GM19239 (cell line): ENCODE data around the gene USP8.

Source experiments
- DNase-seq: peaks from one replicate; pipeline ENCODE4 v3.0.0; 2011; ENCODE audit warnings: low spot score; ENCODE audit not compliant: insufficient read length
- FAIRE-seq: peaks from 2 replicates; lab custom pipeline; 2011; peaks lifted over from hg19 to GRCh38; lab: Jason Lieb, UNC

Gene USP8

GRCh38 chr15:50523851-50524251 is 99.6 kb downstream of the USP8 start:
- DNase-seq, result no peak
- FAIRE-seq, result no peak

DNA sequence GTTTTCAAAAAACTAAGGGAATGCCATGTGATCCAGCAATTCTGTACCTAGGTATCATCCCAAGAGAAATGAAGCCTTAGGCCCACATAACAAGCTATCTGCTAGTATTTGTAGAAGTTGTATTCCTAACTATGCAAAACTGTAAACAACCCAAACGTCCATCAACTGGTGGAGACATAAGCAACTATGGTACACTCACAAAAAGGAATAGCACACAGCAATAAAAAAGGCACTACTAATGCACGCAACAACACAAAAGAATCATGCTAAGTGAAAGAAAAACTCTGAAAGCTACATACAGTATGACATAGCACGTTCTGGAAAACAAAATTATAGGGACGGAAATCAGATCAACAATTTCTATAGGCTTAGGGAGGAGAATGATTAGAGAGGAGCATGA is 107.0 kb downstream of the USP8 start:
- FAIRE-seq (no peak), DNase-seq (no peak)

GRCh38 chr15:50531766-50532165 is 107.6 kb downstream of the USP8 start:
- DNase-seq (no peak), FAIRE-seq (no peak)

- no peak for DNase-seq
- peak; percentile 33 for FAIRE-seq
These were observed 118.6 kb downstream of the USP8 start for GRCh38 chr15:50542887-50543210.

GRCh38 chr15:50543556-50543955 is 119.4 kb downstream of the USP8 start:
- no peak for FAIRE-seq
- DNase-seq, result no peak

GRCh38 chr15:50544368-50544767 is 120.2 kb downstream of the USP8 start:
- no peak for FAIRE-seq

GRCh38 chr15:50546566-50546965 is 122.4 kb downstream of the USP8 start, which contains the start of gene USP50:
Gene USP50, minus strand, starts transcription at chr15:50546666. Its CDS starts 141 bp downstream, at chr15:50546525.
- FAIRE-seq (no peak), DNase-seq (no peak)

More at GRCh38 chr15:50544368-50544767, 120.2 kb downstream of the USP8 start:
- no peak for DNase-seq

GRCh38 chr15:50549326-50549725 is 125.1 kb downstream of the USP8 start:
- DNase-seq (no peak), FAIRE-seq (no peak)

- FAIRE-seq, result no peak
- DNase-seq, result no peak
These were observed 128.0 kb downstream of the USP8 start for GRCh38 chr15:50552238-50552637.

GRCh38 chr15:50556642-50557371 is 132.6 kb downstream of the USP8 start:
- FAIRE-seq (no peak), DNase-seq (no peak)

DNA sequence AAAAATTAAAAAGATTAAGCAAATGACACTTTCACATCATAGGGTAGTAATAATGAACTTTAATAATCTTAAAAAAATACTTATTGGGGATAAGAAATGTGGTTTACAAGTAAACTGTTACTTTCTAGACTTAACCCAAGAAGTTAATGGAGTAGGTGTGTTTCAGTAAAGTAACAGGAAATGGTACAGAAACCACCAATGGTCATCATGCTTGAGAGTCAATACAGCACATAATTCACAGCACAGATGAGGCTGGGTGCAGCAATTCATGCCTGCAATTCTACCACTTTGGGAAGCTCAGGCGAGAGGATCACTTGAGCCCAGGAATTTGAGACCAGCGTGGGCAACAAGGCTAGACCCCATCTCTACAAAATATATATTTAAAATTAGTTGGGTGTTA is 133.8 kb downstream of the USP8 start:
- no peak for FAIRE-seq
- no peak for DNase-seq

GRCh38 chr15:50562735-50563640 is 138.8 kb downstream of the USP8 start:
- FAIRE-seq, result peak; percentile 37
- no peak for DNase-seq

DNA sequence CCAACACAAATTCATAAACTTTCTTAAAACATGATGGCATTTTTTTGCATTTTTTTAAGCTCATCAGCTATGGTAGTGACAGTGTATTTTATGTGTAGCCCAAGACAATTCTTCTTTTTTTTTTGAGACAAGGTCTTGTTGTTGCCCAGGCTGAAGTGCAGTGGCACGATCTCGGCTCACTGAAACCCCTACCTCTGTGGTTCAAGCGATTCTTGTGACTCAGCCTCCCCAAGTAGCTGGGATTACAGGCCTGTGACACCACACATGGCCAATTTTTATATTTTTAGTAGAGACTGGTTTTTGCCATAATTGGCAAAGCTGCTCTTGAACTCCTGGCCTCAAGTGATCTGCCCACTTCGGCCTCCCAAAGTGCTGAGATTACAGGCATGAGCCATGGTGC is 139.6 kb downstream of the USP8 start:
- DNase-seq (no peak), FAIRE-seq (no peak)
